HFF-Myc (cell line): ENCODE data around the gene ATG101.

Experiments used
- DNase-seq: peaks from one replicate; pipeline ENCODE4 v3.0.0-alpha.2; 2011; ENCODE audit warnings: low read depth; ENCODE audit errors: extremely low read depth
- H3K4me3 ChIP-seq: replicated peaks from 2 replicates; pipeline ENCODE4 v1.5.1; 2011; ENCODE audit warnings: low read depth, mild to moderate bottlenecking, control low read depth, low read length
- TF ChIP-seq, protein P1 (sequence below): IDR thresholded peaks from 2 replicates; pipeline ENCODE4 v1.5.1; 2012; ENCODE audit warnings: mild to moderate bottlenecking, low read depth, low read length, control low read depth; ENCODE audit errors: missing control alignments

Gene ATG101

DNA sequence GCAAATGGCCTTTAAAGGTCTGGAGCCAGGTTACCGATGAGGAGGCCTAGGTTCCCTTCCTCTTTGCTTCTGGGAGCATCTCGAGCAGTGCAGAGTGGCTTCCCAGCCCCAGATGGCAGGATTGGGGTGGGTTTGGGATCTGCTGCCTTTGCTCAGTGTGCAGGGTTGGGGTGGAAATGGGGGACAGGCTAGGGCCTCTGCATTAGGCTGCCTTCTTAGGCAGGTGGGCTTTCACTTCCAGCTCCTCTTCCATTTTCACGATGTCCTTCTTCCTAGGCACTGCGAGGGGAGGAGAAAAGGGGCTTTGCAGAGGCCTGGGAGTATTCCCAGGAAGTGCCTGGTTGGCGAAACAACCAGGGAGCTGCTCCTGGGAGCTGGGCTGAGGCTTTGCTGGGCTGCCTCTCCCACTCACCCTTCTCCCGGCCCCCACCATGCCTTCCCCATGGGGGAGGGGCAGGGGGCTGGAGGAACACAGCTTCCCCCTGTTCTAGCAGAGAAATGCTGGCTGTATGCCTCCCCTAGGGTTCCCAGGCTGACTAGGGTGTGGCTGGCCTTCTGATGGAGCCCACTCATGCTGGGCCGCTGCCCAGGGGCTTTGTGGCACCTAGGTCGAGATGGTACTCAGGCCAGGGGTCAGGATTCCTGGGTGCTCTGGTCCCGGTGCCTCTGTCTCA is 16.1 kb upstream of the ATG101 start:
- H3K4me3 ChIP-seq: no peak overlapping the region
- no peak for DNase-seq
- TF ChIP-seq, protein P1, sequence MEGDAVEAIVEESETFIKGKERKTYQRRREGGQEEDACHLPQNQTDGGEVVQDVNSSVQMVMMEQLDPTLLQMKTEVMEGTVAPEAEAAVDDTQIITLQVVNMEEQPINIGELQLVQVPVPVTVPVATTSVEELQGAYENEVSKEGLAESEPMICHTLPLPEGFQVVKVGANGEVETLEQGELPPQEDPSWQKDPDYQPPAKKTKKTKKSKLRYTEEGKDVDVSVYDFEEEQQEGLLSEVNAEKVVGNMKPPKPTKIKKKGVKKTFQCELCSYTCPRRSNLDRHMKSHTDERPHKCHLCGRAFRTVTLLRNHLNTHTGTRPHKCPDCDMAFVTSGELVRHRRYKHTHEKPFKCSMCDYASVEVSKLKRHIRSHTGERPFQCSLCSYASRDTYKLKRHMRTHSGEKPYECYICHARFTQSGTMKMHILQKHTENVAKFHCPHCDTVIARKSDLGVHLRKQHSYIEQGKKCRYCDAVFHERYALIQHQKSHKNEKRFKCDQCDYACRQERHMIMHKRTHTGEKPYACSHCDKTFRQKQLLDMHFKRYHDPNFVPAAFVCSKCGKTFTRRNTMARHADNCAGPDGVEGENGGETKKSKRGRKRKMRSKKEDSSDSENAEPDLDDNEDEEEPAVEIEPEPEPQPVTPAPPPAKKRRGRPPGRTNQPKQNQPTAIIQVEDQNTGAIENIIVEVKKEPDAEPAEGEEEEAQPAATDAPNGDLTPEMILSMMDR: no peak

- TF ChIP-seq, protein P1: no peak
- DNase-seq: no peak
- no peak overlapping the region for H3K4me3 ChIP-seq
These were observed 15.4 kb upstream of the ATG101 start for GRCh38 chr12:52054231-52054832.

GRCh38 chr12:52054833-52055730 is 14.7 kb upstream of the ATG101 start:
- H3K4me3 ChIP-seq: no peak overlapping the region
- no peak for DNase-seq
- TF ChIP-seq, protein P1: no peak

- TF ChIP-seq, protein P1: no peak
- no peak for DNase-seq
- H3K4me3 ChIP-seq: no peak overlapping the region
These were observed 13.8 kb upstream of the ATG101 start for GRCh38 chr12:52055731-52056711.

GRCh38 chr12:52056801-52057637 is 12.8 kb upstream of the ATG101 start:
- DNase-seq: no peak
- TF ChIP-seq, protein P1: no peak
- no peak overlapping the region for H3K4me3 ChIP-seq
